Measurements from ENCODE around the gene ECE1. TPM values are rescaled to one million over a fixed set of nuclear protein-coding genes. Genes with fewer than 3 reads are reported as not detected.
"Not testable (repeated sequence)": the region's sequence is repeated elsewhere in the genome, so short reads cannot be mapped to it uniquely, and the experiment has no call there.

Gene ECE1
- total RNA-seq, 4 donors from 2014 or later, result 68.3 to 94.7 (median 69.9) TPM

GRCh38 chr1:21217812-21218596 is 72.3 kb downstream of the ECE1 start:
- ATAC-seq, result peak; percentile 26
- no peak for TF ChIP-seq POLR2A (IDR thresholded peaks at IDR 0.05)
- TF ChIP-seq CTCF (IDR thresholded peaks at IDR 0.05), result peak in 1 of 4 experiments; percentile 44

DNA sequence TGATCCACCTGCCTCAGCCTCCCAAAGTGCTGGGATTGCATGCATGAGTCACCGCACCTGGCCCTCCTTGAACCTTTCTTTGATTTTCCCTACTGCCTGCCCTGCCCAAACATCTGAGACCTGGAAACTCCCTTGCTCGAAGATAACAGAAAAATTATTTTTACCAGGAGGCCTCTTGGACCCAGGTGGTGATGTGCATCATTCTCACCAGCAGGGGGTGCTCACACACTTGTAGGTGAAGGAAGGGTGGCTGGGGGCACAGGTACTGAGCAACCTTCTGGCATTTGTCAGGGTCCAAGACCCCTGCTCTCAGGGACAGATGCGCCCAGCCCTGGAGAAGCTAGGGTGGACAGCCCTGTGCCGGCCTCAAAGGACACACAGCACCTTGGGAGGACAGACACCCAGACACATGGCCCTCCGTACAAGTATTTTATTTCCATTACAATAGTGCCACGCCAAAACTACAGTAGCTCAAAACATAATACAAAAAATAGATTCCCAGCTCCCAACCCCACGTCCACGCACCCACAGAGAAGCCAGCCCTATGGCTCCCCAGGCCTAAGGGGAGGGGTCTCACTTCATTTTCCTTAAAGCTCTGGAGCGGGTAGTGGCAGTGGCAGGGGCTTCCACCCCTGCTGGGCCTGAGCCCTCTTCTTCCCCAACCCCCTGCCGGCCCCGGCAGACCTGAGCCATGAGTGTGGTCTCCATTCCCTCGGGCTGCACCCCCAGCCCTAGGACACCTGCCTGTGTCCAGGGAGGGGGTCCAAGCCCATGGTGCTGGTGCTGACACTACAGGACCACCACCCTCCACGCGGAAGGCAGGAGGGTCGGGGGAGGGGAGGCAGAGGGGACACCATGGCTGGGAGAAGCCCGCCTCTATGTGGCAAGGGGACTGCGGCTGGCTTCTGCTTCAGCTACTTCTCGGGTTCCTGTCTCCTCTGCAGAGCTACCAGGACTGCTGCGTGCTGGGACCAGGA is 73.1 kb downstream of the ECE1 start:
- Histone ChIP-seq H3K4me3 (no peak overlapping the region), H3K4me1 (peaks cover 0 to 13% (median 0%) of the 10 kb centered on the region in 3 donors), H3K9me3 (no peaks in the 10 kb centered on the region), H3K36me3 (peaks cover 0 to 52% of the 10 kb centered on the region in 2 donors), H3K27me3 (no peaks in the 10 kb centered on the region), H3K27ac (no peak overlapping the region)
- 65 to 79% methylated on average over 4 to 9 of the region's 19 CpGs for WGBS, 2 donors (ENCODE audit: low coverage in 1 of 2)
- TF ChIP-seq POLR2A (IDR thresholded peaks at IDR 0.05) (no peak), CTCF (IDR thresholded peaks at IDR 0.05) (peak in 3 of 4 experiments; percentile 49 to 65 (median 55))
- ATAC-seq, result no peak

More at GRCh38 chr1:21217812-21218596, 72.3 kb downstream of the ECE1 start:
- Histone ChIP-seq H3K4me1 (peaks cover 0 to 13% (median 0%) of the 10 kb centered on the region in 3 donors), H3K27me3 (no peaks in the 10 kb centered on the region), H3K9me3 (no peaks in the 10 kb centered on the region), H3K27ac (no peak overlapping the region), H3K36me3 (peaks cover 0 to 61% of the 10 kb centered on the region in 2 donors), H3K4me3 (no peak overlapping the region)
- no CpG with 5 or more reads among the region's 20 CpGs for WGBS, 2 donors (ENCODE audit: low coverage in 1 of 2)

- 23 to 30% methylated on average over 3 of the region's 3 CpGs for WGBS, 2 donors (ENCODE audit: low coverage in 1 of 2)
Observed at GRCh38 chr1:21212126-21212525, 78.1 kb downstream of the ECE1 start.

GRCh38 chr1:21208137-21208700 is 82.0 kb downstream of the ECE1 start:
- H3K27ac ChIP-seq, H3K4me3 ChIP-seq, H3K36me3 ChIP-seq, H3K9me3 ChIP-seq, H3K27me3 ChIP-seq, ATAC-seq, H3K4me1 ChIP-seq: not testable (repeated sequence)
- WGBS, 2 donors (ENCODE audit: low coverage in 1 of 2), result 84 to 94% methylated on average over 2 to 6 of the region's 6 CpGs

More at GRCh38 chr1:21212126-21212525, 78.1 kb downstream of the ECE1 start:
- ATAC-seq, result no peak
- Histone ChIP-seq H3K27me3 (no peaks in the 10 kb centered on the region), H3K9me3 (no peaks in the 10 kb centered on the region), H3K36me3 (peaks cover 0 to 2% of the 10 kb centered on the region in 2 donors), H3K4me3 (no peak overlapping the region), H3K27ac (no peak overlapping the region), H3K4me1 (no peaks in the 10 kb centered on the region)
- TF ChIP-seq POLR2AphosphoS5 (IDR thresholded peaks at IDR 0.05), result no peak
- no peak for TF ChIP-seq POLR2A (IDR thresholded peaks at IDR 0.05)
- no peak for TF ChIP-seq CTCF (IDR thresholded peaks at IDR 0.05)
- no peak for TF ChIP-seq EP300 (IDR thresholded peaks at IDR 0.05)

- ATAC-seq, result no peak
- Histone ChIP-seq H3K36me3 (no peaks in the 10 kb centered on the region), H3K4me3 (no peak overlapping the region), H3K9me3 (no peaks in the 10 kb centered on the region), H3K4me1 (no peaks in the 10 kb centered on the region), H3K27ac (no peak overlapping the region), H3K27me3 (no peaks in the 10 kb centered on the region)
- TF ChIP-seq POLR2AphosphoS5 (IDR thresholded peaks at IDR 0.05) (no peak), CTCF (IDR thresholded peaks at IDR 0.05) (no peak), EP300 (IDR thresholded peaks at IDR 0.05) (no peak), POLR2A (IDR thresholded peaks at IDR 0.05) (no peak)
- 90 to 96% methylated on average over 2 of the region's 2 CpGs for WGBS, 2 donors (ENCODE audit: low coverage in 1 of 2)
Observed at GRCh38 chr1:21206117-21206516, 84.1 kb downstream of the ECE1 start.
